ENCODE results near the gene RABL6.

Gene RABL6

GRCh38 chr9:136886610-136887597 lies 79.2 kb downstream of the RABL6 start:
- Histone ChIP-seq H3K4me3 (ENCODE audit: low read depth, low read length) (peak overlapping the region; percentile 68), H3K27ac (peak overlapping the region; percentile 65), H3K36me3 (replicated peaks) (no peaks in the 10 kb centered on the region), H3K27me3 (replicated peaks) (no peaks in the 10 kb centered on the region)
- in situ Hi-C loops (cut with HindIII; ENCODE audit: low pct_ligation_motif_present, low sequenced_read_pairs): no loop called here
- TF ChIP-seq, protein P1, sequence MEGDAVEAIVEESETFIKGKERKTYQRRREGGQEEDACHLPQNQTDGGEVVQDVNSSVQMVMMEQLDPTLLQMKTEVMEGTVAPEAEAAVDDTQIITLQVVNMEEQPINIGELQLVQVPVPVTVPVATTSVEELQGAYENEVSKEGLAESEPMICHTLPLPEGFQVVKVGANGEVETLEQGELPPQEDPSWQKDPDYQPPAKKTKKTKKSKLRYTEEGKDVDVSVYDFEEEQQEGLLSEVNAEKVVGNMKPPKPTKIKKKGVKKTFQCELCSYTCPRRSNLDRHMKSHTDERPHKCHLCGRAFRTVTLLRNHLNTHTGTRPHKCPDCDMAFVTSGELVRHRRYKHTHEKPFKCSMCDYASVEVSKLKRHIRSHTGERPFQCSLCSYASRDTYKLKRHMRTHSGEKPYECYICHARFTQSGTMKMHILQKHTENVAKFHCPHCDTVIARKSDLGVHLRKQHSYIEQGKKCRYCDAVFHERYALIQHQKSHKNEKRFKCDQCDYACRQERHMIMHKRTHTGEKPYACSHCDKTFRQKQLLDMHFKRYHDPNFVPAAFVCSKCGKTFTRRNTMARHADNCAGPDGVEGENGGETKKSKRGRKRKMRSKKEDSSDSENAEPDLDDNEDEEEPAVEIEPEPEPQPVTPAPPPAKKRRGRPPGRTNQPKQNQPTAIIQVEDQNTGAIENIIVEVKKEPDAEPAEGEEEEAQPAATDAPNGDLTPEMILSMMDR (IDR thresholded peaks at IDR 0.05; ENCODE audit: low read depth, low read length, missing control alignments): peak; percentile 14
- DNase-seq: no peak

GRCh38 chr9:136888454-136888853 lies 80.7 kb downstream of the RABL6 start:
- in situ Hi-C loops (cut with HindIII; ENCODE audit: low pct_ligation_motif_present, low sequenced_read_pairs): no loop called here
- TF ChIP-seq, protein P1 (IDR thresholded peaks at IDR 0.05; ENCODE audit: low read depth, low read length, missing control alignments): no peak

DNA sequence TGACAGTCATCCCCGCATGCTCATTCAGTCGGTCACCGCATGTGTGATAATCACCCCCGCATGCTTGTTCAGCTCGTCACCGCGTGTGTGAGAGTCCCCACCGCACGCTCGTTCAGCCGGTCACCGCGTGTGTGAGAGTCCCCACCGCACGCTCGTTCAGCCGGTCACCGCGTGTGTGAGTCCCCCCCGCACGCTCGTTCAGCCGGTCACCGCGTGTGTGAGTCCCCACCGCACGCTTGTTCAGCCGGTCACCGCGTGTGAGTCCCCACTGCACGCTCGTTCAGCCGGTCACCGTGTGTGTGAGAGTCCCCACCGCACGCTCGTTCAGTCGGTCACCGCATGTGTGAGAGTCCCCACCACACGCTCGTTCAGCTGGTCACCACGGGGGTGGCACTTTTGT lies 82.1 kb downstream of the RABL6 start:
- in situ Hi-C loops (cut with HindIII; ENCODE audit: low pct_ligation_motif_present, low sequenced_read_pairs): no loop called here

More at GRCh38 chr9:136888454-136888853, 80.7 kb downstream of the RABL6 start:
- Histone ChIP-seq H3K36me3 (replicated peaks) (peaks cover 3% of the 10 kb centered on the region), H3K4me3 (ENCODE audit: low read depth, low read length) (no peak overlapping the region), H3K27me3 (replicated peaks) (no peaks in the 10 kb centered on the region), H3K27ac (no peak overlapping the region)
- no peak for DNase-seq

DNA sequence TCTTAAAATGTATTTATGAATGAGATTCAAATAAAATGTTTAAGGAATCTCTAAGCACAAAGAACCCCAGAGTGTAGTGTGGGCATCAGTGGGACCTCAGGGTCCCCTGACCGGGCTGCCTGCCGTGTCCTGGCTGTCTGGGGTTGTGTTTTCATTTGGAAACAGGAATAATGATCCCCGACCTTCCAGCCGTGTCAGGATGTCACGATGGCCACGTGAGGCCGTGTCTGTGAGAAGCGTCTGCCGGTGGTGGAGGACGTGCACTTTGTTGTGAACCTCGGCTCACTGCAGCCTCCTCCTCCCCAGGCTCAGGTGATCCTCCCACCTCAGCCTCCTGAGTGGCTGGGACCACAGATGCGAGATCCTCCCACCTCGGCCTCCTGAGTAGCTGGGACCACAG lies 82.9 kb downstream of the RABL6 start:
- peaks cover 3% of the 10 kb centered on the region for H3K36me3 ChIP-seq (replicated peaks)
- no peak overlapping the region for H3K27ac ChIP-seq
- H3K27me3 ChIP-seq (replicated peaks): no peaks in the 10 kb centered on the region
- H3K4me3 ChIP-seq (ENCODE audit: low read depth, low read length): no peak overlapping the region
- in situ Hi-C loops (cut with HindIII; ENCODE audit: low pct_ligation_motif_present, low sequenced_read_pairs): no loop called here
- DNase-seq: no peak
- TF ChIP-seq, protein P1 (IDR thresholded peaks at IDR 0.05; ENCODE audit: low read depth, low read length, missing control alignments): no peak

More for the DNA sequence above, 82.1 kb downstream of the RABL6 start:
- H3K27me3 ChIP-seq (replicated peaks): no peaks in the 10 kb centered on the region
- H3K4me3 ChIP-seq (ENCODE audit: low read depth, low read length): no peak overlapping the region
- TF ChIP-seq, protein P1 (IDR thresholded peaks at IDR 0.05; ENCODE audit: low read depth, low read length, missing control alignments): no peak
- no peak for DNase-seq
- peaks cover 3% of the 10 kb centered on the region for H3K36me3 ChIP-seq (replicated peaks)
- H3K27ac ChIP-seq: no peak overlapping the region
